Choroid plexus epithelial cell (primary cell): ENCODE data around the gene IRF9.

Source experiments
- DNase-seq: peaks from one replicate; pipeline ENCODE4 v3.0.0-alpha.2; 2010; ENCODE audit warnings: low read depth
- H3K4me3 ChIP-seq: 2 replicates; pipeline ENCODE4 v1.5.1; 2011; ENCODE audit warnings: low read depth, mild to moderate bottlenecking, control low read depth, low read length, moderate library complexity
- TF ChIP-seq, protein P1 (sequence below): conservative IDR thresholded peaks from 2 replicates; pipeline ENCODE4 v1.5.1; 2011; ENCODE audit warnings: low read depth, mild to moderate bottlenecking, control low read depth, inconsistent platforms, low read length, moderate library complexity

Gene IRF9

GRCh38 chr14:24159777-24160498 is 1.1 kb upstream of the IRF9 start:
- no peak for DNase-seq
- no peak overlapping the region for H3K4me3 ChIP-seq
- TF ChIP-seq, protein P1, sequence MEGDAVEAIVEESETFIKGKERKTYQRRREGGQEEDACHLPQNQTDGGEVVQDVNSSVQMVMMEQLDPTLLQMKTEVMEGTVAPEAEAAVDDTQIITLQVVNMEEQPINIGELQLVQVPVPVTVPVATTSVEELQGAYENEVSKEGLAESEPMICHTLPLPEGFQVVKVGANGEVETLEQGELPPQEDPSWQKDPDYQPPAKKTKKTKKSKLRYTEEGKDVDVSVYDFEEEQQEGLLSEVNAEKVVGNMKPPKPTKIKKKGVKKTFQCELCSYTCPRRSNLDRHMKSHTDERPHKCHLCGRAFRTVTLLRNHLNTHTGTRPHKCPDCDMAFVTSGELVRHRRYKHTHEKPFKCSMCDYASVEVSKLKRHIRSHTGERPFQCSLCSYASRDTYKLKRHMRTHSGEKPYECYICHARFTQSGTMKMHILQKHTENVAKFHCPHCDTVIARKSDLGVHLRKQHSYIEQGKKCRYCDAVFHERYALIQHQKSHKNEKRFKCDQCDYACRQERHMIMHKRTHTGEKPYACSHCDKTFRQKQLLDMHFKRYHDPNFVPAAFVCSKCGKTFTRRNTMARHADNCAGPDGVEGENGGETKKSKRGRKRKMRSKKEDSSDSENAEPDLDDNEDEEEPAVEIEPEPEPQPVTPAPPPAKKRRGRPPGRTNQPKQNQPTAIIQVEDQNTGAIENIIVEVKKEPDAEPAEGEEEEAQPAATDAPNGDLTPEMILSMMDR, result no peak

GRCh38 chr14:24160499-24160849 is 591 bp upstream of the IRF9 start:
- no peak overlapping the region for H3K4me3 ChIP-seq
- TF ChIP-seq, protein P1, result no peak
- DNase-seq, result no peak

GRCh38 chr14:24162093-24162492 is 1.0 kb downstream of the IRF9 start:
- H3K4me3 ChIP-seq, result peak overlapping the region; percentile 89
- DNase-seq, result peak; percentile 33
- TF ChIP-seq, protein P1, result no peak

GRCh38 chr14:24164518-24164991 is 3.5 kb downstream of the IRF9 start:
- TF ChIP-seq, protein P1, result no peak
- no peak for DNase-seq
- no peak overlapping the region for H3K4me3 ChIP-seq

DNA sequence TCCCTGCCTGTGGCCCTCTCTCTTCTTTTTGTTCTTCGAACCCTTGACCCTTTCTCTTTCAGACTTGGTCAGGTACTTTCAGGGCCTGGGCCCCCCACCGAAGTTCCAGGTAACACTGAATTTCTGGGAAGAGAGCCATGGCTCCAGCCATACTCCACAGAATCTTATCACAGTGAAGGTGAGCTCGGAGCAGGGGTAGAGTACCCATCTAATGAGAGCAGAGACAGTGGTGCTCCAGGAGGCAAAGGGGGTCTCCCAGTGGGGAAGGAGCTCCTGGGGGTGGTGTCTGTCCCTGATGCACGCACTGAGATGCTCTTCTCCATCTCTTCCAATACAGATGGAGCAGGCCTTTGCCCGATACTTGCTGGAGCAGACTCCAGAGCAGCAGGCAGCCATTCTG is 4.7 kb downstream of the IRF9 start:
- TF ChIP-seq, protein P1, result no peak
- no peak for DNase-seq

GRCh38 chr14:24167469-24168114 is 6.5 kb downstream of the IRF9 start:
- TF ChIP-seq, protein P1, result no peak
- no peak overlapping the region for H3K4me3 ChIP-seq
- DNase-seq, result no peak

More for the DNA sequence above, 4.7 kb downstream of the IRF9 start:
- H3K4me3 ChIP-seq, result no peak overlapping the region
